Colonic mucosa (tissue), 4 donors: ENCODE results near the gene NT5DC3. TPM values are rescaled to one million over a fixed set of nuclear protein-coding genes. Genes with fewer than 3 reads are reported as not detected.

Experiments used
- DNase-seq: peaks from one replicate; pipeline ENCODE4 v3.0.0-alpha.2; 2020
- H3K27ac ChIP-seq: fragments of 200-600 bp; one replicate; pipeline ENCODE4 v1.8.0; 2021
- H3K27me3 ChIP-seq: fragments of 200-600 bp; one replicate; pipeline ENCODE4 v1.8.0; 2021
- H3K36me3 ChIP-seq: fragments of 200-600 bp; one replicate; pipeline ENCODE4 v1.8.0; 2021
- H3K4me1 ChIP-seq: fragments of 200-600 bp; one replicate; pipeline ENCODE4 v1.8.0; 2021; ENCODE audit warnings: mild to moderate bottlenecking
- H3K4me3 ChIP-seq: fragments of 200-600 bp; one replicate; pipeline ENCODE4 v1.8.0; 2021
- H3K9ac ChIP-seq, 2 donors: one replicate each; pipeline ENCODE4 v1.7.0; 2013; ENCODE audit warnings: control low read depth in 2 of 2, low read depth in 2 of 2, low read length in 2 of 2
- H3K9me3 ChIP-seq: fragments of 200-600 bp; one replicate; pipeline ENCODE4 v1.8.0; 2021
- CTCF ChIP-seq: fragments of 200-600 bp; IDR thresholded peaks from one replicate; pipeline ENCODE4 v1.8.0; 2022; ENCODE audit warnings: antibody characterized with exemption, mild to moderate bottlenecking
- intact Hi-C: fragments of 100-400 bp; cut with DNase I; formaldehyde crosslinking; loops from one replicate; pipeline ENCODE4 v1.14.1; 2022
- total RNA-seq, 2 donors: library from RNA; stranded (reverse); fragmentation: NEBNext Ultra II Directional in 1 of 2; extraction: Animal tissue kit (Norgen Biotek cat#: 25700) in 1 of 2; gene quantifications; one replicate each; pipeline ENCODE4 v1.2.1, GENCODE V29; 2021
- donor health status: healthy.
- donor health status: DM: no; HTN: no; CAD: no.
- donor health status: DM: no; HTN: no; CAD: no.

The NT5DC3 gene
- total RNA-seq, 2 donors from 2014 or later = 10.0 to 22.6 TPM

- Histone ChIP-seq H3K27ac (no peak overlapping the region), H3K4me1 (peaks cover 3% of the 10 kb centered on the region), H3K27me3 (no peaks in the 10 kb centered on the region), H3K9ac (no peak overlapping the region), H3K4me3 (no peak overlapping the region), H3K9me3 (no peaks in the 10 kb centered on the region), H3K36me3 (no peaks in the 10 kb centered on the region)
- intact Hi-C loops = no loop called here
- no peak for TF ChIP-seq CTCF
- DNase-seq = no peak
Observed at GRCh38 chr12:103855036-103855712, 14.1 kb upstream of the NT5DC3 start.

- DNase-seq = no peak
- Histone ChIP-seq H3K27me3 (no peaks in the 10 kb centered on the region), H3K4me3 (no peak overlapping the region), H3K27ac (no peak overlapping the region), H3K9me3 (no peaks in the 10 kb centered on the region), H3K36me3 (no peaks in the 10 kb centered on the region), H3K4me1 (peaks cover under 1% of the 10 kb centered on the region), H3K9ac (no peak overlapping the region)
- intact Hi-C loops = no loop called here
- TF ChIP-seq CTCF = no peak
Observed at GRCh38 chr12:103854372-103854973, 13.4 kb upstream of the NT5DC3 start.

- Histone ChIP-seq H3K36me3 (no peaks in the 10 kb centered on the region), H3K9ac (no peak overlapping the region), H3K27ac (no peak overlapping the region), H3K4me1 (no peaks in the 10 kb centered on the region), H3K4me3 (no peak overlapping the region), H3K9me3 (no peaks in the 10 kb centered on the region), H3K27me3 (no peaks in the 10 kb centered on the region)
- intact Hi-C loops = no loop called here
- no peak for TF ChIP-seq CTCF
- no peak for DNase-seq
Observed at GRCh38 chr12:103852498-103852997, 11.5 kb upstream of the NT5DC3 start.

- no peak overlapping the region for H3K27ac ChIP-seq
- intact Hi-C loops = no loop called here
Observed at GRCh38 chr12:103851127-103851526, 10.1 kb upstream of the NT5DC3 start.

GRCh38 chr12:103850429-103850828, 9.4 kb upstream of the NT5DC3 start:
- intact Hi-C loops = no loop called here
- TF ChIP-seq CTCF = no peak
- no peak for DNase-seq
- Histone ChIP-seq H3K9me3 (no peaks in the 10 kb centered on the region), H3K4me1 (no peaks in the 10 kb centered on the region), H3K36me3 (no peaks in the 10 kb centered on the region), H3K4me3 (no peak overlapping the region), H3K27ac (no peak overlapping the region), H3K9ac (no peak overlapping the region), H3K27me3 (no peaks in the 10 kb centered on the region)

More at GRCh38 chr12:103851127-103851526, 10.1 kb upstream of the NT5DC3 start:
- H3K4me3 ChIP-seq = no peak overlapping the region
- H3K9me3 ChIP-seq = no peaks in the 10 kb centered on the region
- H3K36me3 ChIP-seq = no peaks in the 10 kb centered on the region
- TF ChIP-seq CTCF = no peak
- no peak overlapping the region for H3K9ac ChIP-seq
- DNase-seq = no peak
- no peaks in the 10 kb centered on the region for H3K4me1 ChIP-seq
- H3K27me3 ChIP-seq = no peaks in the 10 kb centered on the region
